HUDEP-2 (cell line): ENCODE data around the gene HHATL.

Source experiments
- DNase-seq, 76 experiments: peaks; one replicate each; lab custom pipeline; 2025; ENCODE audit not compliant: unreplicated experiment in 76 of 76; lab: John Stamatoyannopoulos, UW

HHATL gene, protein sequence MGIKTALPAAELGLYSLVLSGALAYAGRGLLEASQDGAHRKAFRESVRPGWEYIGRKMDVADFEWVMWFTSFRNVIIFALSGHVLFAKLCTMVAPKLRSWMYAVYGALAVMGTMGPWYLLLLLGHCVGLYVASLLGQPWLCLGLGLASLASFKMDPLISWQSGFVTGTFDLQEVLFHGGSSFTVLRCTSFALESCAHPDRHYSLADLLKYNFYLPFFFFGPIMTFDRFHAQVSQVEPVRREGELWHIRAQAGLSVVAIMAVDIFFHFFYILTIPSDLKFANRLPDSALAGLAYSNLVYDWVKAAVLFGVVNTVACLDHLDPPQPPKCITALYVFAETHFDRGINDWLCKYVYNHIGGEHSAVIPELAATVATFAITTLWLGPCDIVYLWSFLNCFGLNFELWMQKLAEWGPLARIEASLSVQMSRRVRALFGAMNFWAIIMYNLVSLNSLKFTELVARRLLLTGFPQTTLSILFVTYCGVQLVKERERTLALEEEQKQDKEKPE

DNA sequence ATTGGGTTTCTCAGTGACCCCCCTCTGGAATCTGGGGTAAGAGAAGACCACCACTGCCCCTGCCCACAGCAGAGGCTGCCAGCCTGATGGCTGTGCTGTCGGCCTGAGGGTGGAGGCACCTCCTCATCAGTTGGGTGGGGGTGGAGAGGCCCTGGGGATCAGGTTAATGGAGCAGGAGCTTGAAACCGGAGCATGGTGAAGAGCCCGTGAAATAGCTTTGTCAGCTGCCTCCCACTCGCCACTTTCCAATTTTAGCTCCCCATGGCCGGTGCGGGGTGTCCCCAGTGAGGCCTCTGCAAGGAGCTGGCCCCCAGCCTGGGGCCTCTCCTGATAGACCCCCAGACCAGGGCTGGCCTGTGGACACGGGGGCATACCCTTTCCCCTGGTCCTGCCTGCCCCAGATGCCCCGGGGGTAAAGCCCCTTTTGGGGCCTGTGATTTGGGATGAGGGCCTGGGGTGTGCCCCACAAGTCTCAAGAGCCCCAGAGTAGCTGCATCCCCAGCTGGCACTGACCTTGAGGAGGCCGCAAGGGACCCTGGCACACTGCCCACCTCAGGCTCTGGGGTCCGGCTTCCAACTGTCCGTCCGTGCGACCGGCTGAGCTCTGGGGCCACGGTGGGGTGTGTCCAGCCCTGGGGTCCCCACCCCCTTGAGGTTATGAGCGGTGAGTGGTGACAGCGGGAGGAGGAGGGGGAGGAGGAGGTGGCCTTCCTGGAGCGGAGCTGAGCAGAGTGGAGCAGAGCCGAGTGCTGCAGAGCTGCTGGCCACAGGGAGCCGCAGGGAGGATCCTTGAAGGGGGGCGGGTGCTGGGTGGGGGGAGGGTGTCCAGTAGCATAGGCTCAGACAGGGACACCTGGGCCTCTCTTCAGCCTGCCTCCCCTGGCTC is at the start of gene HHATL:
Gene HHATL, minus strand, starts transcription at position 733 of the 886 bp plus-strand sequence. CDS start 1,972 bp downstream, outside the sequence.
- DNase-seq = no peak

DNA sequence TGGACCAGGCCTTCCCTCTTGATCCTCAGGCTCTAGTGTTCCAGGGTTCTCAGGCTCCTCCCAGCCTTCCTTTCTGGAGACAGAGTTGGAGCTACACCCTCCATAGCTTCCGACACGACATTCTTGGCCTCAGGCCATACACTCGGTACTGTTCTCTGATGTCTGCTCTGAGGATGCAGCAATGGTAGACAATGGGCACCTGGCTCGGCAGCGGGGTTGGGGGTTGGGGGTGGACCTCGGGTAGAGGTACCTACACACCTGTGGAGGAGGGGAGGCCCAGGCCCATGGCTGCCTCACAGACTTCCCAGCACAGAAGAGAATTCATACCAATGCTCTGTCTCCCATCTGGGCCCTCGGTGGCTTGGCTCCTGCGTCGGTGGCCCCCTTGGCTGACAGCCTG is 49.0 kb upstream of the HHATL start:
- DNase-seq = no peak

DNA sequence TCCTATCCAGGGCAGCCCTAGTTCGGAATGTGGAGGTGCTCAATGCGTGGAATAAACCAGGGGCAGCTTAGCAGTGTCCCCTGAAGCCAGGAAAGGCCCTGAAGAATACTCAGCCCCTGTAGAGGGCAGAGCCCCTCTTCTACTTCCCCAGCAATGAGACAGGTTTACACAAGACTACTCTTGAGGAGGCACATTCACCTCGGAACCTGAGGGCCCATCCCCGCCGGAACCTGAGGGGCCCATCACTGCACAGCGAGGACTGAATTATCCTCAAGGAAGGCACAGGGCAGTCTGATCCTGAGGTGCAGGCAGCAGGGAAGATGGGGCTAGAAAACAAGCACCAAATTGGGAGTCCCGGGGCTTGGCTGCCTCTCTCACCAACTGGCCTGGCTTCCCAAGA is 48.2 kb upstream of the HHATL start:
- DNase-seq = no peak

DNA sequence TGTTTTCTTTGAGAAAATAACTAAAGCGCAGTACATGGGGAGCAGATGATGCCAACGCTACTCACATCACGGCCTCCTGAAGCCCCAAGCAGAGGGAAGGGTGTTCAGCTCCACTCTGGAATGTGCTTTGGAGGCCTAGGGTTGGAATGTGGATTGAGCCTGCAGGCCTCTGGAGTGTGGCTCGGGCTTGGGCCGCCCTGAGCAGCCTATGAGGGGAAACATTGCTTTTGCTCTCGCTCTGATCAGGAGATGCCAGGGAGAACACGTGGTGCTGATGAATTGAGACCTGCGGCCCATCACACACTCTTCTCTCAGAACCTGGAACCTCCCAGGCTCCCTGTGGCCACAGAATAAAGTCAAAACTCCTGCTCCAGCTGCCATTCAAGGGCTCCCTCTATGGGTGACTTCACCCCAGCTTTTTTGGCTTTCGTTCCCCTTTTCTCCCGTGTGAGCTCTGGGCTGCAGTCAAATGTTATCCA is 47.2 kb upstream of the HHATL start:
- DNase-seq = peak in 13 of 76 experiments; percentile 3 to 32 (median 9)

DNA sequence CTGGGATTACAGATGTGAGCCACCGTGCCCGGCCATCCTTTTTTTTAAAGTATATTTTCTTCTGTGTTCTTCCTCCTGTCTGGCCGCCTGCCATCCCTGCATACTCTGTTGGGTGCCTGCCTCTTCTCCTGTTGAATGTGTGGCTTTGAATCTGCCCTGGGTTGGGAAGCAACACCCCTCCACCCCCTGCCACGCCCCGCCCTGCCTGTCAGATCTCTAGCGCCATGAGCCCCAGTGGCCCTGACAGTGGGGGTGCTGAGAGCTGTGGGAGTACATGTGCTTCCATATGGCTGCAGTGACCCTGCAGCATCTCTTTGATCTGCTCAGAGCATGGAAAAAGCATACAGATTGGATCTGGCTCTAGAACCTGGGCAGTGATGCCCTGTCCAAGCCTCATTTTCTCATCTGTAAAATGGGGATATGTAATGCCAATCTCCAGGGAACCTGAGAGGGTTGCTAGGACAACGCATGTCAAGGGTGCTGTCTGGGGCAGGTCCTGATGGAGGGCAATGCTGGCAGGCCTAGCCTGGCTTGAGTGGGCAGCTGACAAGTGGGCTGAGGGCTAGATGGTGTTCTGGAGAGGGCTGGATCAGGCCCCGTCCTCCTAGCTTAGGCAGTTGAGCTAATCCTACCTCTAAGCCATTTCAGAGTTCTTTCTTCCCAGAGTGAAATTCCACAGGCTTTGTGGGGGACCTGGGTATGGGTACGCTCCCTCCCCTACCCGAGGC is 46.6 kb upstream of the HHATL start:
- no peak for DNase-seq

DNA sequence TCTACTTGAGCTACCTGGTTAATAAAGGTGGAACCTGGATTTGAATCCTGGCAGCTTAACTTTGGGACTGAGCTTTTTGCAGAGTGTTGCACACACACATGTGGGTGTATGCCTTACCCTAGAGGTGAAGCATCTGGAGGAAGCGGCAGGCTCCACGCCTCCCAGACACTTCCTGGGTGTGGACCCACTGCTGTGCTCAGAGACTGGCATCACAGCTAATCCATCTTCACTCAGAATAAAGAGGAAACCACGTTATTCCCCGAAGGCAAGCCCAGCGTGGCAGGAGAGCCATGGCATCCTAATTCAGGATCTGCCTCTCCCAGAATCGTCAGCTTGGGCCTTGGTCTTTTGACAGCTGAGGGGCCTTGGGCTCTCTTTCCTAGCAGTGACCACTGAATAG is 45.0 kb upstream of the HHATL start:
- DNase-seq = no peak

DNA sequence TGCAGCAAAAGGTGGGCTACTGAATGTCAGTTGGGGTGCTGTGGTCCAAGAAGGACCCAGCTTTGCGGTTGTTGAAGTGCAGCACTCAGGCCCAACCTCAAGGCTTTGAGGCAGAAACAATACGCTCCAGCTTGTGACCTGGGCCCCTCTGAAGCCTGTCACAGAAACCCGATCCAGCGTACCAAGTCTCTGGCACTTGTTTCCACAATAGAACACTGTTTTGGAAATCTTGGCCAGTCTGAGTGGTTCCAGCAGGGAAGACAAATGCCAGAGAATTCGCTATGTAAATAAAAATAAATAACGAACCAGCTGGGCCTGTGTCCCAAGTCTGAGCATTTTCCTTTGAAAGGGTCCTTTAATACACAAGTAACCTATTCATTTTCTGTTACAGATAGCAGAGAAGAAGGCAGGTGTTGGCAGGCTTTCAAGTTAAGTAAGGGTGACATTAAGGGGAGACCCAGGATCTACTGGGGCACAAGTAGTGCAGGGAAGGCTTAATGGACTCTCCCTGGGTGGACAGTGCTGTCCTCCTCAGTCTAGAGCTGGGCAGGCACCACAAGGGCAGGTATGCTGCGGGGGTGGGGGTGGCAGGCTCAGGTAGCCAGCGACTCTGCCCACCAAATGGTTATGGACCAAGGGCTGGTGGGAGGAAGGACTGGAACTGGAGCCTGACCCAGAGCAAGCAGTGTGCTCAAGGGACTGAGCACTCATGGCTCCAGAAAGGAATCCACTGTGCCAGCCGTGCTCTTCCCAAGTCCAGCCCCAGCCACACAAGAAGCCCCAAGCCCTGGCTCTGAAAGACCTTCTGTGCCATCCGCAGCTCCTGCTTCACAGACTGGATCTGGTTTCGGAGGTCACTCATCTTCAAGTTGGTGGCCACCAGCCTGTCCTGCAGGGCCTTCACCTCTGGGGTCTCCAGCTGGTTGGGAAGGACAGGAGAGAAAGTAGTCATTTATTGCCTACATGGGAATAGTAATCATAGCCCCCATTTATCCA is 44.2 kb upstream of the HHATL start:
- no peak for DNase-seq

DNA sequence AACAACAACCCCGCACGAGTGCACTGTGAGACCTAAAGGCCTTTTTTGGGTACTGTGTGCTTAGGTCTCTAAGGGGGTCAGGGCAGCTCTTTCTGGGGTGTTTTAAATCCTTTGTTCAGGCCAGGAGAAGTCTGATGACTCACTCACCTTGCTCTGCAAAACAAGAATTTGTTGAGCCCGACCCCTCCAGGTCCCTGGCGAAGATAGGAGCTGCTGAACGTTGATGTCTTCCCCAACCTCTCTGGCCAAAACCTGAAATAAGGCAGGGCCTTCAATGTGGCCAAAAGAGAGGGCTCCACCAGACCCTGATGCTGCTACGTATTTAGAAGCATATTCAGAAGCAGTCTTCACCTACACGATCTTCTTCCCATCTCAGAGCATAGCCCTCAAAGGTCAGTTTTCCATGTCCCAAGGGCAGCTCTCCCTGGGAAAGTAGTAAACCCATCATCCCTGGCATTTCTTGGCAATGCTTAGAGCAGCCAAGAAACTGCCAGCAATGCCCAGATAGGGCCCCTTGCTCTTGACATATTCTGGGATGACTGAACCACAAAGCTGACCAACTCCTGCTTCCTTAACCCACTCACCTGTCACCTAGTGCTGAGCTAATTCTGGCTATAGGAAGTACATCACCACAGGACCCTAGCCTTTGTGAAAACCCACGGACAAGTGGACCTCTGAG is 43.3 kb upstream of the HHATL start:
- DNase-seq = no peak

DNA sequence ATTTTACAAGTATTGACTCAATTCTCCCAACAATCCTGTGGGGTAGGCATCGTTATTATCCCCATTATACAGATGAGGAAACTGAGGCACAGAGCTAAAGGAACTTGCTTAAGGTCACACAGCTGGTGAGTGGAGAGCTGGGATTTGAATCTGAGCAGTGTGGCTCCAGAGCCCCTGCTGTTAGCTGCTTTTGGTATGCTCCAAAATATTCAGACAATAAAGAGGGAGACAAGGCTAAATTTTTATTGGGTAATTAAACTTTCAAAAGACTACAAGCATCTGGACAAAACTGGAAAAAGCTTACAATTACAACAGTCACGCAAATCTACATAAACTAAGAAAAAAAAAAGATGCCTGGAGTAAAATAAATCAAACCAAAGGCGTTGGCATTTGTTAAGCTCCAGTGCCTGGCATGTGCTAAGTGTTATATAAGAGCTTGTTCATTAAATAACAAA is 42.7 kb upstream of the HHATL start:
- no peak for DNase-seq

DNA sequence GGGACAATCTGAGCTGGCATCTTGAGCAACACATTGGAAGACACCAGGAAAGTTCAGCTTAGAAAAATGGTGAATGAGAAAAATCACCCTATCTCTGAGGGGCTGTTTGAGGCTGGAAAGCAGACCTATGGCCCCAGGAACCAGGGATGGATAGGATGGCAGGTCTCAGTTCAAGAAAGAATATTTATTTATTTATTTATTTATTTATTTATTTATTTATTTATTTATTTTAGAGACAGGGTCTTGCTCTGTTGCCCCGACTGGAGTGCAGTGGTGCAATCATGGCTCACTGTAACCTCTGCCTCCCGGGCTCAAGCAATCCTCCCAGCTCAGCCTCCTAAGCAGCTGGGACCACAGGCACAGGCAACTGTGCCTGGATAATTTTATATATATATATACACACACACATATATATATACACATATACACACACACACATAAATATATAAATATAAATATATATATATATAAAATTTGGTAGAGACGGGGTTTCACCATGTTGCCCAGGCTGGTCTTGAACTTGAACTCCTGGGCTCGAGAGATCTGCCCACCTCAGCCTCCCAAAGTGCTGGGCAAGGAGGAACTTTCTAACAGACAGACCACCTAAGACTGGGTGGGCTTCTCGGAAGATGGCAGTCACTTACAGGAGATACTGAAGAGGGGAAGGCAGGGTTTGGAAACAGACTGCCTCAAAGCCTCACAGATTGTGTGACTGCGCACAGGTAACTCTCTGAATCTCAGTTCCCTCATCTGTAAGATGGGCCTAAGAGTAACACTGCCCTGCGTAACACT is 40.8 kb upstream of the HHATL start:
- DNase-seq = no peak

DNA sequence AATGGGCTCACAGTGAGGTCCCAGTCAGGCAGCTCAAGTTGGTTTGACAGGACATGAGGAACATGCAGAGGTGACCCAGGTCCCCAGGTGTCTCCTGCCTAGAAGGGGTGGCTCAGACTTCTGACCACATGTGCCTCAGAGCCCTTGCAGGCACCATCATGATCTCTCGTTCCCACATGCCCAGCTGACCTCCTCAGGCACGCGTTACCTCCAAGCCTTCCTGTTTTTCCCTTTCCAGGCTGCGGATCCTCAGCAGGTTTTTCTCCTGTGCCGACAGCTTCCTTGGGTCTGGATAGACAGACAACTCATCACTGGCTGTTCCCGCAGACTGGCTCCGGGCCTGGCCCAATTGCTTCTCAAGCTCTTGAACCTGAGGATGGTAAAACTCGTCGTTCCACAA is 40.1 kb upstream of the HHATL start:
- DNase-seq = no peak

DNA sequence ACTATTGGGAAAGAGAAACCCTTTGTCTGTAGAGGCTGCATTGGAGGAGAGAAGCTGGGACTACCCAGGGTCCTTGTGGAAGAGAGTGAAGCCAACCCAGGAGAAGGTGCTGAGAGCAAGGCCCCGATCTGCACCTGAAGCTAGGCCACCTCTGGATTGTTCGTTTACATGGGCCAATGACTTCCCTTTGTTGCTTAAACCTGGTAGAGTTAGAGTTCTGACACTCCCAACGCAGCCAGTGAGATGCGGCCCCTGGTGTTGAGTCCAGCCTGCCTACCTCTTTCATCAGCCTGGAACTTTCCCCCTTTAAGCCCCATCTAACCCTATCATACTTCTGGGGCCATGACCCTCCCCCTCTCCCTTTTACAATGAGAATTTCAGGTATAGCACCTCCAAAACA is 39.7 kb upstream of the HHATL start:
- DNase-seq = no peak

DNA sequence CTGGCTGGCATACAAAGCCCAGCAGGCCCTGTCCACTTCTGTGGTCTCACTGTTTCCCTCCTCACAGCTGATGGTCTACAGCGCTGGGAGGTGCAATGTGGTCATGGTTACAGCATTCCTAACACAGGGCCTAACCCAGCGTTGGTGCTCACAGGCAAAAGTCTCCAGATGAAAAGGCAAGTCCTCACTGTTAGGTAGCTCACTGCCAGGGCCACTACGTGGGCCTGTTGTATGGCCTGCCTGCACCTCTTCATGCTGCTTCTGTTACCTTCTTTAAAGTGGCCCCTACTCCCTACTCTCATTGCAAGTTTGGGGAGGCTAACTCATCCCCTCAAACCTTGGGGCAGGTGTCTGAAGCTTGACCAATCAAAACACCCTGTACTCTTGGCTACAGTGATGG is 39.2 kb upstream of the HHATL start:
- DNase-seq = no peak

DNA sequence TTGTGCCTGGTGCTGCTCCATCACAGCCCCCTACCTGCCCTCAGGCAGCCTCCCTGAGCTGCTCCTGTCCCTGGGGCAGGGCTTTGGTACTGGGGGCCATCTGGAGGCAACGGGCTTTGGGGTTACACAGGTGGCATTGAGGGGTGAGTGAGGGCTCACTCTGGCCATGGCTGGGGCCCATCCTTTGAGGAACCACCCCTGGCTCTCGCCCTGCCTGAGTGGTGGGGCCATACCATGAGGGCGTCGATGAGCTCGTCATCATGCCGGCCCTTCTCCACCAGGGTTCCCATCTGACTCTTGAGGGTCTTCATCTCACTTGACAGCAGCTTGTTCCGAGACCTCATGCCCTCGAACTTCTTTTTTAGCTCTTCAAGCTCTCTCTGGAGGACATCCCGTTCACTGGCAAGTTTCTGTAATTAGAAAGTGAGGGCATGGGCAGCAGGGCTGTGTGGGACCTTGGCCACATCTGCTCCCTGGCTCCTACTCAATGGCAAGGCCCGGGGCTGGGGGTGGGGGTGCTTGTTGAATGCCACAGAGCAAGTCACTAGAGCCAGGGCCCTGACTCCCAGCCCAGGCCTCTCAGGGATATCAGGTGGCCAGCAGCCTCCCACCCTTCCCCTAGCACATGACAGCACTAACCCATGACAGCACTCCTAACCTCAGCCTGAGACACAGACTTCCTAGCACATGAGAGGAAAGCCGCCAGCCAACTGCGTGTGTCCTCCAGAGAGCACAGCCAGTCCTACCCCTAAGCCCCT is 37.0 kb upstream of the HHATL start:
- no peak for DNase-seq

DNA sequence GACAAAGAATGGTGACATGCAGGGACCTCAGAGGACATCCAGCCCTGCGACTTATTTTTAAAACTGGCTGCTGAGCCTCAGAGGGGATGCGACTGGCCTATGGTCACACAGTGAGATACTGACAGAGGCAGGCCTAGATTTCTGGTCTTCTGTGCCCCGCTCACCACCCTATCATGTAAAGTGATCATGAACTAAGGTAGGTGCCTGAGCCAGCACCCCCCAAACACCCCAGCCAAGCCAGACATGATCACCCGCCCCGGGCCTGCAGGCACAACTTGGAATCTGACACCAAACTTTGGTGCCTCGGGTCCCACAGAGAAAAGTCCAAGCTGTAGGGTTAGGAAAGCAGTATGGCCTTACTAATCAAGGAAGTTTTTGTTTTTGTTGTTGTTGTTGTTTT is 33.9 kb upstream of the HHATL start:
- no peak for DNase-seq

DNA sequence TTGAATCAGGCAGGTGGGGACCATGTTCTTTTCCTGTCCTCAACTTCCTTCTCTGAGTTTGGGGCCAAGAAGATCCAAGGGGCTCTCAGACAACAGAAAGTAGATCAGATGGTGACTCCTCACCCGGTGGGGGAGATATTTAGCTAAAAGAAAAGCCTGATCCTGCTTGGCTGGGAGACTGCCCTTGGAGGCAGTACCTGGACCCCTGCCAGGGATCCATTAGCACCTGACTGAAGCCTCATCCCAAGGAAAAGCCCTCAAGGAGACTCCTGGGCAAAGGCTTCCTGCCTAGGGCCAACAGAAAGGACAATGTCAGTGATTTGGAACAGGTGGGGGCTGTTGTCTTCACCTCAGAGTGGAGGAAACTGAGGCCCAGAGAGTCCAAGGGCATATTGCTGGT is 33.5 kb upstream of the HHATL start:
- DNase-seq = no peak

DNA sequence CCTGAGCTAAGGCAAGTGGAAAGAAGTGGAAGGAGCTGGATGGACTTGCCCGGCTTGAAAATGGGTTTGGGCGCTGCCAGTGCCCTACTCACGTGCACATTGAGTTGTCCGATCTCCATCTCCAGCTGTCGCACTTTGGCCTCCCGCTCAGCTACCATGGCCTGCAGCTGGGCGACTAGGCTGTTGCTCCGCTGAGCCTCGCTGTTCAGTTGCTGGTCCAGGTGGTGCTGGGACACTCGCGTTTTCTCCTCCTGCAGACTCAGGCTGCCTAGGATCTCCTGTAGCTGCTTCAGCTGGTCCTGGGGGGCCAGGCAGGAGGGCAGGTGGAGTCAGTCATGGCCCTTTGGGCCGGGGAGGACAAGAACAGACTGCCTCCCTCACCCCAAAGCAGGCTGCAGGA is 33.0 kb upstream of the HHATL start:
- no peak for DNase-seq

DNA sequence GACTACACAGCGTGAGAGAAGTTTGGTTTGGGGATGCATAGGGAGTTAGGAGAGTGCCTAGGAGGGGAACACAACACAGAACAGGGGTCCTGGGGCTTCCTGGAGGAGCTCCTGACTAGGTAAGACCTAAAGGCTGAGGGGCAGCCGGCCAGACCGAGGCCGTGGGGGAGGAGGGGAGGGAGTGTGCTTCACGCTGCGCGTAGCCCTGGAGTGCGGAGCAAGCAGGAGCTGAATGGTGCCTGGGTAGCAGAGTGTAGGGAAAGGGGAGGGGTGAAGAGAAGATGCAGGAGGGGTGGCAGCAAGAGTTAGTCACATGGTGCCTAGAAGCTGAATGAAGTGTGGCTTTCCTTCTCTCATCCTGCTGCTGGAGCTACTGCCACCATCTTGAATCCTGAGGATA is 32.4 kb upstream of the HHATL start:
- DNase-seq = no peak
